Upper lobe of left lung (tissue), 4 donors: ENCODE data around the gene CLCNKA.

Experiments
- EP300 ChIP-seq, 4 donors: sonication (generic); formaldehyde crosslinking; IDR thresholded peaks; one replicate each; pipeline ENCODE4 v1.5.1; 2017; ENCODE audit warnings: antibody characterized with exemption in 4 of 4, control low read depth in 2 of 4
- POLR2A ChIP-seq, 4 donors: fragments of 450-650 bp; IDR thresholded peaks; one replicate each; pipeline ENCODE4 v1.5.1; 2016 to 2017; ENCODE audit warnings: antibody characterized with exemption in 4 of 4, mild to moderate bottlenecking in 2 of 4
- TF ChIP-seq, protein P1 (sequence below), 6 experiments: fragments of 450-650 bp in 4 of 6; fragments of 200-600 bp in 2 of 6; sonication (generic) in 2 of 6; IDR thresholded peaks; one replicate each; pipeline ENCODE4 v1.5.1; 2016 to 2019; ENCODE audit warnings: antibody characterized with exemption in 6 of 6

DNA sequence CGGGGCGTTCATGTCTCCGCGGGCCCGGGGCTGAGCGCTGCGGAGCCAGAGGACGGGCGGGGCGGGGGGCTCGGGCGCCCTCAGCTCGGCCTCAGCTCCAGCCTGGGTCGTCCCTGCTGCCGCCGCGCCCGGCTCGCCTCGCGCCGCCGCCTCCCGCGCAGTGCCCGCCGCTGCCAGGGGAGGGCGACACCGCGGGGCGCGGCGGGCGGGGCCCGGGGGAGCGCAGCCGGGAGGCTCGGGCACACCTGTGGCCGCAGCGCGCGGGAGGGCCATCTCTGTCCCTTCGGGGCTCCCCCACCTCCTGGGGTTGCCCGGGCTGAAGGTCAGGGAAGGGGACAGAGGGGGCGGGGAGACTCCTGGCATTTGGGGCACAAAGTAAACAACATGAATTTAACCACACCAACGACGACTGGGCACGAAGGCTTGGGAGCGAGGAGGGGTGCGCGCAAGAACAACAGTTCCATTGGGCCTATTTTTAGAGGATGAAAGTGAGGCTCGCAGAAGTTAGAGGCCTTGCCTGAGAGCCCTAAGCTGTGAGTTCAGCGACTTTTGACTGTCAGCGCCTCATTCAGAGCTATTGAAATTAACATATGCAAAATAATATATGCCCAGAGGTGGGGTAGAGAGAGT, 51.8 kb downstream of the CLCNKA start, which contains the start of gene FAM131C:
- TF ChIP-seq POLR2A (IDR thresholded peaks at IDR 0.05) (no peak), EP300 (IDR thresholded peaks at IDR 0.05) (no peak)
- TF ChIP-seq, protein P1, sequence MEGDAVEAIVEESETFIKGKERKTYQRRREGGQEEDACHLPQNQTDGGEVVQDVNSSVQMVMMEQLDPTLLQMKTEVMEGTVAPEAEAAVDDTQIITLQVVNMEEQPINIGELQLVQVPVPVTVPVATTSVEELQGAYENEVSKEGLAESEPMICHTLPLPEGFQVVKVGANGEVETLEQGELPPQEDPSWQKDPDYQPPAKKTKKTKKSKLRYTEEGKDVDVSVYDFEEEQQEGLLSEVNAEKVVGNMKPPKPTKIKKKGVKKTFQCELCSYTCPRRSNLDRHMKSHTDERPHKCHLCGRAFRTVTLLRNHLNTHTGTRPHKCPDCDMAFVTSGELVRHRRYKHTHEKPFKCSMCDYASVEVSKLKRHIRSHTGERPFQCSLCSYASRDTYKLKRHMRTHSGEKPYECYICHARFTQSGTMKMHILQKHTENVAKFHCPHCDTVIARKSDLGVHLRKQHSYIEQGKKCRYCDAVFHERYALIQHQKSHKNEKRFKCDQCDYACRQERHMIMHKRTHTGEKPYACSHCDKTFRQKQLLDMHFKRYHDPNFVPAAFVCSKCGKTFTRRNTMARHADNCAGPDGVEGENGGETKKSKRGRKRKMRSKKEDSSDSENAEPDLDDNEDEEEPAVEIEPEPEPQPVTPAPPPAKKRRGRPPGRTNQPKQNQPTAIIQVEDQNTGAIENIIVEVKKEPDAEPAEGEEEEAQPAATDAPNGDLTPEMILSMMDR (IDR thresholded peaks at IDR 0.05), result peak; percentile 70 to 86 (median 82)
